ENCODE results near the gene CALU. TPM values are rescaled to one million over a fixed set of nuclear protein-coding genes. Genes with fewer than 3 reads are reported as not detected.

Gene CALU
- 232 and 653 TPM in 2 replicates for total RNA-seq

DNA sequence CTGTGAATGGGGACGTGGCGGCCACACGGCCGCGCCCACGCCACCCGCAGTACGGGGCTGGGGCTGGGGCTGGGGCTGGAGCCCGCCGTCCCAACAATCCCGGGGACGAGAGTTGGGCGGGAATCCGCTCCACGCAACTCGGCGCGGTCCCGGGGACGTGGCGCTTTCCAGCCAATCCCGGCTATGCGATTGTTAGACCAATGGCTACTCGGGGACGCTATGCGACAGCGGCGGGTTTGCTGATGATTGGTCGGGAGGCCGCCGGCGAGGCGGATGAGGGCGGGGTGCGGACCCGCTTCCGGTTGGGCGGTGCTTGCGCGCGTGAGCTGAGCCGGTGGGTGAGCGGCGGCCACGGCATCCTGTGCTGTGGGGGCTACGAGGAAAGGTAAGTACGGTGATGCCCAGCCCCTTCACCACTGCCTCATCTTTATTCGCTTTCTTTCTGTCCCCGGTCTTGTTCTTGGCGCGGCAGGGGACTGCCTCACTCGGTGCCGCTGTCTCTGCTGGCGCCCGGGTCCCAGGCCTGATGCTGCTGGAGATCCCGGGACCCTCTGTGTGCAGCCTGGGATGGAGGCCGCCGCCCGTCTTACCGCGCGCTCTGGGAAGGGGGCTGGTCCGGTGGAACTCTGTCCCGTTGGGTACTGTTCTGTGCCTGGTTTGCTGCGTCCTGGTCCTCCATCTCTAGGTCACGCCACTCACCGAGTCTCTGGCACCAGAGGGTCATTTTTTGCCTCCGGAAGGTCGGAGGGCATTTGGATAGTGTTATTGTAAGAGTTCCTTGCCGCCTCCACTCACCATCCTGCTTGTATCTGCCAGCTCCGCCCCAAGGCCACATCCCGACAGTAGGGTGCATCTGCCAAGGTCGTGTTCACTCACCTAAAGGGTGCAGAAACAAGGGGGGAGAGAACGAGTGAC, at the start of gene CALU:
Gene CALU (plus strand): TSS at position 312 of the 915 bp plus-strand sequence. CDS start 9,225 bp downstream, outside the sequence.

DNA sequence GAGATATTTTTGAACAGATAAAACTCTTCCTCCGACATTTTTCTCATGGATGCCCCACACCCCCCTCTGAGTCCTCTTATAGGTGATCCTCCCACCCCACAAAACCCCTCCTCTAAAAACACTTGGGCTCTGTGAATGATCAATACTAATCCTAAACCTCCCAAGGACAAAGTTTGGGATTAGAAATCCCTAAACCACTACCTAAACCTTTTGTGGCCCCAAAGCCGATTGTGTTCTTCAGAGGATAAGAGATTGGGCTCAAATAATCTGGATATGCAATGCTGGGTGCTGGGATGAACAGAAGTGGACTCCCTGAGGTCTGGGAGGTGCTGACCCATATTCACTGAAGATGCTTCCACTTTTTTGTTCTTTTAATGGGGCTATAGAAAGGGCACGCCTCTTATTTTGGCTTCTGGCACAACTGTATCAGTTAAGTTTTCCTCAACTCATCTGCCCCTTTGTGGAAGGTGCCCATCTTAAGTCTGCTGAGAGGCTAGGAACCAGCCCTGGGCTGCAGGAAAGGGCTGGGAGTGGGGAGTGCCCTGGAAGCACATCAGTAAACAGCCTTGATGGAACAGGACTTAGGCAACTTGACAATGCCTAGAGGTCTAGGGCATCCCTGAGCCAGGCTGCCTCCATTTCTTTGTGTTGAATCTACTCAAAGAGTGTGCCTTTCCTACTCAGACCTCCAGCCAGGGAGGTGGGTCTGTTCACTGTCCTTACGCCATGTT, 36.8 kb downstream of the CALU start, which contains the start of gene OPN1SW:
Gene OPN1SW (minus strand): TSS at position 51 of the 731 bp plus-strand sequence. CDS start 13 bp downstream, at position 38.

DNA sequence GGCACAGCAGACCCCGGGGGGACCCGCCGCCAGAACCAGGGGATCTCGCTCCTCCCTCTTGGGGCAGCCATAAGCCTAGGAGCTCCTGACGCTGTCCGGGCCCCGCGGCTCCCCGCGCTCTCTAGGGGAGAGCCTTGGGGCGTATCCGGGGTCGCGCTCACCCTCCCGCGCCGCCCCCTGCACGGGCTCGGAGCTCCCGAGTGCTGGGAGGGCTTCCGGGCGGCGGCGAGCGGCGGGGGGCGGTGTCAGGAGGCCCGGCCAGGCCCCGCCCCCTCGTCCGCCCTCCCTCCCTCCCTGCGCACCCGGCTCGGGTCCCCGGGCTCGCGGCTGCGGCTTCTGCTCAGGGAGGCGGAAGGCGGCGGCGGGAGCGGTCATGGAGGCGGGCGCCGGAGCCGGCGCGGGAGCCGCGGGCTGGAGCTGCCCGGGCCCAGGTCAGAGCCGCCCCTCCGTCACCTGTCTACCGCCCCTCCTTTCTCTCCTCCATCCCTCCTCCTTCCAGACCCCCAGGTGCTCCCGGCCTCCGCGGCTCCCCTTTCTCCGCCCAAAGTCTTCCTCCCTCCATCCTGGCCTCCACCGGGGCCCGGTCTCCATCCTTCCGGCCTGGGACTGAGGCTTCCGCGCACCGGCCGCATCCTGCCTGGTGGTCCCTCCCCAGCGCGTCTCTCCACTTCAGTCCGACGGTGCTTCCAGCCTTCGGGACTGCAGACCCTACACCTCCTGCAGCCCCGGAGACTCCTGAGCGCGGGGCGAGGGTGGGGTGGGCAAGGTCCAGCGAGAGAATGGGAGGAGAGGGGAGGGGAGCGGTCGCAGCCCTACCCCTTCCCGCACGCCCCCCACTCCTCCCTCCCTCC, 52.2 kb downstream of the CALU start, which contains the start of gene CCDC136:
Gene CCDC136 (plus strand): TSS at position 848 of the 851 bp plus-strand sequence. CDS start 444 bp downstream, outside the sequence.

Other genes with a start within 250 kb of the CALU start
- 0.16 and 0.25 TPM in 2 replicates for gene GARIN1A, start 67.1 kb upstream of the CALU start, total RNA-seq
- gene OPN1SW, start 36.4 kb downstream of the CALU start, total RNA-seq = 1.1 TPM in 1 of 2 replicates, not detected in the other
- 0.49 and 2.1 TPM in 2 replicates for gene CCDC136, start 52.6 kb downstream of the CALU start, total RNA-seq
- gene FLNC, start 91.0 kb downstream of the CALU start, total RNA-seq = 69.6 and 348 TPM in 2 replicates
- gene ATP6V1F, start 123.5 kb downstream of the CALU start, total RNA-seq = 70.9 and 75.5 TPM in 2 replicates
- gene KCP, start 171.3 kb downstream of the CALU start, total RNA-seq = not detected in 2 replicates
- gene IRF5, start 198.6 kb downstream of the CALU start, total RNA-seq = under 0.01 and 0.19 TPM in 2 replicates